ENCODE data around the gene LY9.
A peak's percentile ranks its signal among the peaks of the same experiment; 100 is the strongest.

LY9 gene

GRCh38 chr1:160836981-160837557 lies 41.1 kb downstream of the LY9 start:
- peak; percentile 13 for DNase-seq (ENCODE audit: low spot score)

- DNase-seq (ENCODE audit: low spot score) = peak; percentile 17
Observed at GRCh38 chr1:160837558-160838205, 41.7 kb downstream of the LY9 start.

- DNase-seq (ENCODE audit: low spot score) = no peak
Observed at GRCh38 chr1:160838888-160839287, 42.9 kb downstream of the LY9 start.

GRCh38 chr1:160839746-160840145 lies 43.8 kb downstream of the LY9 start:
- no peak for DNase-seq (ENCODE audit: low spot score)

GRCh38 chr1:160841079-160841478 lies 45.1 kb downstream of the LY9 start:
- no peak for DNase-seq (ENCODE audit: low spot score)

- no peak for DNase-seq (ENCODE audit: low spot score)
Observed at GRCh38 chr1:160844447-160845232, 48.7 kb downstream of the LY9 start.

- no peak for DNase-seq (ENCODE audit: low spot score)
Observed at GRCh38 chr1:160846281-160846680, 50.3 kb downstream of the LY9 start.

- DNase-seq (ENCODE audit: low spot score) = no peak
Observed at GRCh38 chr1:160850541-160850940, 54.6 kb downstream of the LY9 start.

- no peak for DNase-seq (ENCODE audit: low spot score)
Observed at GRCh38 chr1:160850993-160851392, 55.0 kb downstream of the LY9 start.

- no peak for DNase-seq (ENCODE audit: low spot score)
Observed at GRCh38 chr1:160853014-160853413, 57.0 kb downstream of the LY9 start.

- no peak for DNase-seq (ENCODE audit: low spot score)
Observed at GRCh38 chr1:160853754-160854153, 57.8 kb downstream of the LY9 start.

GRCh38 chr1:160855181-160855981 lies 59.4 kb downstream of the LY9 start:
- DNase-seq (ENCODE audit: low spot score) = no peak

- DNase-seq (ENCODE audit: low spot score) = no peak
Observed at GRCh38 chr1:160858097-160858496, 62.1 kb downstream of the LY9 start.

GRCh38 chr1:160858507-160858906 lies 62.5 kb downstream of the LY9 start:
- DNase-seq (ENCODE audit: low spot score) = no peak

GRCh38 chr1:160859166-160859565 lies 63.2 kb downstream of the LY9 start:
- DNase-seq (ENCODE audit: low spot score) = no peak

- DNase-seq (ENCODE audit: low spot score) = no peak
Observed at GRCh38 chr1:160860840-160861505, 65.0 kb downstream of the LY9 start.

- peak; percentile 55 for DNase-seq (ENCODE audit: low spot score)
Observed at GRCh38 chr1:160862203-160863060, 66.5 kb downstream of the LY9 start, which contains the start of gene CD244. Gene CD244 (minus strand): TSS chr1:160862887. CDS start chr1:160862677, 210 bp downstream.

GRCh38 chr1:160863061-160863773 lies 67.2 kb downstream of the LY9 start:
- no peak for DNase-seq (ENCODE audit: low spot score)

GRCh38 chr1:160863774-160864131 lies 67.8 kb downstream of the LY9 start:
- DNase-seq (ENCODE audit: low spot score) = peak; percentile 53

- DNase-seq (ENCODE audit: low spot score) = no peak
Observed at GRCh38 chr1:160864173-160864572, 68.2 kb downstream of the LY9 start.

Measured in pons (tissue), 1 donor.